Endothelial cell of umbilical vein (primary cell): ENCODE measurements around the gene LURAP1L. TPM values are rescaled to one million over a fixed set of nuclear protein-coding genes. Genes with fewer than 3 reads are reported as not detected.

Experiments
- BruUV-seq: library from RNA; stranded (reverse); fragments of 400-500 nt; replicated peaks from 2 replicates; lab custom pipeline; 2021; lab: Mats Ljungman, UMichigan
- CTCF ChIA-PET: fragments of 300-600, 350-600 bp; sonication (Branson Sonifier 250); formaldehyde crosslinking; loops from one replicate; lab custom pipeline; 2021; ENCODE audit warnings: antibody characterized with exemption, inconsistent platforms; lab: Charles Lee
- POLR2A ChIA-PET: fragments of 300-600, 350-600 bp; sonication (Branson Sonifier 250); formaldehyde crosslinking; loops from one replicate; lab custom pipeline; 2021; ENCODE audit warnings: antibody characterized with exemption, inconsistent platforms; lab: Charles Lee
- DNase-seq: peaks from one replicate; pipeline ENCODE4 v3.0.0-alpha.2; 2011; ENCODE audit warnings: low read depth, low spot score
- FAIRE-seq: peaks from 2 replicates; lab custom pipeline; 2011; peaks lifted over from hg19 to GRCh38; lab: Jason Lieb, UNC
- H2AFZ ChIP-seq: 2 replicates; pipeline ENCODE4 v1.6.0; 2012; ENCODE audit warnings: low read depth, low read length, control low read depth, inconsistent platforms
- H3K27ac ChIP-seq: 2 replicates; pipeline ENCODE4 v1.5.1; 2011; ENCODE audit warnings: low read depth, mild to moderate bottlenecking, control low read depth, low read length, moderate library complexity; ENCODE audit not compliant: insufficient read depth
- H3K27me3 ChIP-seq, 2 experiments: 2 replicates each; pipeline versions ENCODE4 v1.6.0 to v1.6.1; 2011; ENCODE audit warnings: low read length in 2 of 2, mixed read lengths in 1 of 2; ENCODE audit not compliant: control insufficient read depth in 2 of 2, insufficient read depth in 2 of 2
- H3K36me3 ChIP-seq, 2 experiments: 2 replicates in 1 of 2; 3 replicates in 1 of 2; pipeline ENCODE4 v1.5.1; 2011; ENCODE audit warnings: low read length in 2 of 2, mild to moderate bottlenecking in 1 of 2, moderate library complexity in 1 of 2; ENCODE audit not compliant: control insufficient read depth in 2 of 2, insufficient read depth in 2 of 2; ENCODE audit errors: extremely low read depth in 1 of 2
- H3K4me1 ChIP-seq: 3 replicates; pipeline ENCODE4 v1.5.1; 2011; ENCODE audit warnings: mild to moderate bottlenecking, low read length; ENCODE audit not compliant: control insufficient read depth, insufficient read depth; ENCODE audit errors: extremely low read depth
- H3K4me2 ChIP-seq: 2 replicates; pipeline ENCODE4 v1.6.1; 2011; ENCODE audit warnings: low read length, control low read depth, mixed read lengths; ENCODE audit not compliant: insufficient read depth
- H3K4me3 ChIP-seq, 3 experiments: fragments of 200-600 bp in 1 of 3; sonication (generic), shearing (Covaris generic) in 1 of 3; replicated peaks in 1 of 3; 2 replicates each; pipeline ENCODE4 v1.5.1; 2011 to 2016; ENCODE audit warnings: control low read depth in 3 of 3, low read length in 3 of 3, mild to moderate bottlenecking in 2 of 3, inconsistent platforms in 1 of 3, low read depth in 1 of 3, moderate library complexity in 1 of 3; ENCODE audit not compliant: insufficient read depth in 1 of 3
- H3K79me2 ChIP-seq: 2 replicates; pipeline ENCODE4 v1.6.0; 2012; ENCODE audit warnings: low read length, inconsistent platforms; ENCODE audit not compliant: control insufficient read depth, insufficient read depth
- H3K9ac ChIP-seq: replicated peaks from 2 replicates; pipeline ENCODE3; 2011; ENCODE audit warnings: low read length, control low read depth; ENCODE audit not compliant: insufficient read depth; ENCODE audit errors: extremely low read depth
- H3K9me1 ChIP-seq: replicated peaks from 3 replicates; pipeline ENCODE4 v1.6.0; 2011; ENCODE audit warnings: mild to moderate bottlenecking, low read length; ENCODE audit not compliant: control insufficient read depth, insufficient read depth; ENCODE audit errors: extremely low read depth
- H3K9me3 ChIP-seq: replicated peaks from 2 replicates; pipeline ENCODE4 v1.5.1; 2012; ENCODE audit warnings: low read length, inconsistent platforms; ENCODE audit not compliant: control insufficient read depth, insufficient read depth
- H4K20me1 ChIP-seq: replicated peaks from 2 replicates; pipeline ENCODE3; 2011; ENCODE audit warnings: mild to moderate bottlenecking, low read length; ENCODE audit not compliant: control insufficient read depth, insufficient read depth; ENCODE audit errors: extremely low read depth
- CTCF ChIP-seq, 2 donors: IDR thresholded peaks; 1 replicate in 1 of 2; 2 replicates in 1 of 2; pipeline ENCODE4 v1.5.1; 2011; ENCODE audit warnings: low read length in 2 of 2, mild to moderate bottlenecking in 2 of 2, moderate library complexity in 2 of 2, control low read depth in 1 of 2, inconsistent platforms in 1 of 2, low read depth in 1 of 2; ENCODE audit not compliant: insufficient read depth in 1 of 2; ENCODE audit errors: extremely low read depth in 1 of 2
- EZH2 ChIP-seq: IDR thresholded peaks from 2 replicates; pipeline ENCODE4 v1.6.1; 2012; ENCODE audit warnings: borderline replicate concordance, low read depth, mild to moderate bottlenecking, moderate library complexity, low read length, inconsistent platforms; ENCODE audit not compliant: severe bottlenecking
- FOS ChIP-seq: IDR thresholded peaks from 2 replicates; pipeline ENCODE4 v1.6.1; 2011; ENCODE audit warnings: mild to moderate bottlenecking, low read length, moderate library complexity, borderline replicate concordance; ENCODE audit not compliant: insufficient read depth
- GATA2 ChIP-seq: IDR thresholded peaks from 2 replicates; pipeline ENCODE4 v1.7.0; 2011; ENCODE audit warnings: low read depth, mild to moderate bottlenecking, moderate library complexity, mixed read lengths, low read length; ENCODE audit not compliant: insufficient read length, insufficient read depth
- JUN ChIP-seq: IDR thresholded peaks from 2 replicates; pipeline ENCODE4 v1.6.1; 2011; ENCODE audit warnings: borderline replicate concordance, low read depth; ENCODE audit not compliant: insufficient read length, insufficient read depth
- MAX ChIP-seq: IDR thresholded peaks from 2 replicates; pipeline ENCODE4 v1.6.1; 2011; ENCODE audit not compliant: insufficient read depth, insufficient read length
- MYC ChIP-seq: IDR thresholded peaks from one replicate; pipeline ENCODE4 v1.6.1; 2011; ENCODE audit warnings: mild to moderate bottlenecking, low read depth, low read length
- POLR2A ChIP-seq: IDR thresholded peaks from 2 replicates; pipeline ENCODE4 v1.6.1; 2012; ENCODE audit warnings: low read depth, mild to moderate bottlenecking, control low read depth, low read length
- POLR2AphosphoS5 ChIP-seq: IDR thresholded peaks from 2 replicates; pipeline ENCODE4 v1.6.1; 2012; ENCODE audit warnings: low read depth, mild to moderate bottlenecking, control low read depth, low read length, moderate library complexity; ENCODE audit not compliant: insufficient read depth
- dilution Hi-C: fragments of 300-500 bp; cut with MboI; formaldehyde crosslinking; loops from one replicate; pipeline ENCODE4 v1.15.0; 2019; ENCODE audit warnings: low sequenced_read_pairs; ENCODE audit not compliant: extremely low pct_ligation_motif_present
- intact Hi-C: fragments of 100-400 bp; cut with micrococcal nuclease; formaldehyde crosslinking; loops from one replicate; pipeline ENCODE4 v1.10.0; 2022
- polyA plus RNA-seq, 4 experiments: library from polyadenylated mRNA; depleted of rRNA in 3 of 4; stranded (reverse) in 3 of 4; unstranded in 1 of 4; fragments of >200 nt; gene quantifications; 2 replicates each; pipeline versions ENCODE4 v1.2.1 to v1.2.3, GENCODE V29; 2011 to 2012; ENCODE audit warnings: missing spikeins in 1 of 4
- total RNA-seq: library from RNA; stranded (reverse); gene quantifications from 2 replicates; pipeline ENCODE4 v1.2.3, GENCODE V29; 2021

Gene LURAP1L
- total and polyA plus RNA-seq, 2 donors (not counting 3 experiments of a cell fraction or from before 2014, with no cell fraction given): 1.5 to 3.3 TPM

- no peaks in the 10 kb centered on the region for H3K79me2 ChIP-seq
- no peaks in the 10 kb centered on the region for H3K9me1 ChIP-seq
- H3K9me3 ChIP-seq: no peaks in the 10 kb centered on the region
- no peak overlapping the region for H3K9ac ChIP-seq
- FAIRE-seq (no peak), DNase-seq (no peak)
- H3K27me3 ChIP-seq: no peaks in the 10 kb centered on the region
- intact Hi-C loops: loop anchor here (2.0 kb wide), 3 partner anchors 67 to 451 kb away; no protein-coding TSS in a partner anchor
- H2AFZ ChIP-seq: no peak overlapping the region
- no peak overlapping the region for H3K4me2 ChIP-seq
- peaks cover 23% of the 10 kb centered on the region for H3K4me1 ChIP-seq
- dilution Hi-C loops: no loop called here
- no peak overlapping the region for H3K27ac ChIP-seq
- BruUV-seq: no TSS peak
- H3K4me3 ChIP-seq: no peak overlapping the region
- no peaks in the 10 kb centered on the region for H3K36me3 ChIP-seq
- TF ChIP-seq MAX (no peak), POLR2A (no peak), FOS (no peak), MYC (no peak), EZH2 (no peak), POLR2AphosphoS5 (no peak), CTCF (IDR thresholded peaks at IDR 0.05; ENCODE audit: extremely low read depth in 1 of 2, insufficient read depth in 1 of 2, low read depth in 1 of 2, low read length in 2 of 2) (no peak), JUN (no peak), GATA2 (no peak)
- H4K20me1 ChIP-seq: no peaks in the 10 kb centered on the region
- POLR2A ChIA-PET: no interaction called here
- CTCF ChIA-PET: interaction anchor here (1.8 to 2.3 kb wide), 3 partner anchors 40 to 97 kb away, joined by 14 to 23 read pairs (median 16); partner anchors contain the start of gene LURAP1L
Observed at GRCh38 chr9:12815888-12816287, 41.1 kb downstream of the LURAP1L start.
